GM21737 (cell line): ENCODE measurements around the gene PCYT1B.

Source experiments
- ATAC-seq: cut with Tn5 transposase; IDR thresholded peaks from one replicate; pipeline ENCODE4 v1.9.1; 2021; ENCODE audit warnings: mild to moderate bottlenecking, moderate library complexity; ENCODE audit not compliant: unreplicated experiment

Gene PCYT1B

GRCh38 chrX:24536551-24536950, 110.6 kb downstream of the PCYT1B start:
- ATAC-seq: no peak

- ATAC-seq: no peak
Measured at GRCh38 chrX:24528605-24529004, 118.5 kb downstream of the PCYT1B start.

- no peak for ATAC-seq
Measured at GRCh38 chrX:24526616-24527015, 120.5 kb downstream of the PCYT1B start.

DNA sequence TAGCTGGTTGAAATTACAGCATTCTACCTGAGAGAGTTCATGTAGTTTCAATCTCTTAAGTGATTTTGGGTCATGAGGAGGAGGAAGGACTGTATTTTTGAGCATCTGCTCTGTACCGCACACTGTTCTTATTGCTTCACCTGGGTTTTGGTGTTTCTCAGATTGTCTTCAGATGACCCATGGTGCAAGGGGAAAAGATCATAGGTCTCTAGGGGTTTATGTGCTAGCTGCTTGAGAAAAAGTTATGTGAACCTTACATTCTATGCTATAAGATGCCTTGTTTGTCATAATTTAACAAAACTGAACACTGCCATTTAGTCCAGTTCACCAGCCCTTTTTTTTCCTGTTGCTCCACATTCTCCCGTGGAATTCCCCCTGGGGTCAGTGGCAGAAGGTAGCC, 121.7 kb downstream of the PCYT1B start:
- ATAC-seq: no peak

- no peak for ATAC-seq
Measured at GRCh38 chrX:24520472-24520871, 126.7 kb downstream of the PCYT1B start.

DNA sequence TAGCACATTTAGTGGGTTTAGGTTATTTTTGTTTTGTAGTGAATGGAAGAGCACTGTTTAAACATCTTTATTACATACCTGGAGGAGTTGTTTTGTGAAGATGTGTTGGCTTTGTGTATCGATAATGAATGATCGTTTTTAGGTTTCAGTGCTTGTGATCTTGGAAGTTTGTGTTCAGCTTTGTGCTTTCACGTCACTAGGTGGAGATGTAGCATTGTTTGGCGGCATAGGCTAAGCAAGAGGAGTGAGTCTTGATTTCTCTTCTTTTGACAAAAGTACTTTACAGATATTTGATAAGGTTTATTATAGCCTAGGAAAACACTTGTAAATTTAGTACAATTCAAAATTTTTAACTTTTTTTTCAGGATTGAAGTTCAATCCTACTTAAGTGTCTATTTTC, 131.7 kb downstream of the PCYT1B start:
- ATAC-seq: no peak

DNA sequence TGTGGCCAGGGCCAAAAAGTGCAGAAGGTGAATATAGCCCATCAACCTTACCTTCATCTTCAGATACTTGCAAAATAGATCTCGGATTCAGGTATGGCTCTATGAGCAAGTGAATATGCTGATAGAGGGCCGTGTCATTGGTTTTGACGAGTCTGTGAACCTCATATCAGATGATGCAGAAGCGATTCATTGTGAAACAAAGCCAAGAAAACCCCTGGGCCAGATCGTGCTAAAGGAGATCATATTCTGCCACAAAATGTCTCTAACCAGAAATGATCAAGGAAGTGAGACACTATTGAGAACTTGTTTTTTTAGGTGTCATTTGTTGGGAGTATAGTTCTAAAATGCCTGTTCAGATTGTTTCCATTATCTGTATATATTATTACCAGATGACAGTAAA, 133.7 kb downstream of the PCYT1B start:
- peak; percentile 83 for ATAC-seq

DNA sequence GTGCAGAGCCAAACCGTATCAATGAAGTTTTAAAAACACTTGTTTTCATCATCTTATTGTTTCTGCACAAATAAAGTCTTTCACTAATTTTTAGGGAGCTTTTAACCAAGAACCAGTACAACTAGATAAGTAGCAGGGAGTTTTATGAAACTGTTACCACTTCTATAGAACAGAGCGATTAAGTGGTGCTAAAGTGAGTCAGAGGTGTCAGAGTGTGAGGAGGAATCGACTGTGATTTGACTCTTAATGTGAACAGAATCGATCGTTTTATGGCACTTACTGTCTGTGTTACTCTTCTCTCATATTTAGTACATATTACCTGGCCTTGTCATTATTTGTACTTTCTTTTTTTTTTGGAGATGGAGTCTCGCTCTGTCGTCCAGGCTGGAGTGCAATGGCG, 138.8 kb downstream of the PCYT1B start:
- ATAC-seq: no peak
